ENCODE data around the gene GALNT11.
A peak's percentile ranks its signal among the peaks of the same experiment; 100 is the strongest.
"Not testable (repeated sequence)": the region's sequence is repeated elsewhere in the genome, so short reads cannot be mapped to it uniquely, and the experiment has no call there.

GALNT11 gene

GRCh38 chr7:152072421-152072820 lies 46.9 kb downstream of the GALNT11 start:
- Histone ChIP-seq H3K27me3 (ENCODE audit: insufficient read depth, insufficient read length) (no peaks in the 10 kb centered on the region), H3K4me3 (ENCODE audit: insufficient read length, low read depth) (no peak overlapping the region), H3K9ac (ENCODE audit: insufficient read length, low read depth) (no peak overlapping the region), H3K36me3 (ENCODE audit: insufficient read depth, insufficient read length, low read length) (no peaks in the 10 kb centered on the region), H3K4me1 (ENCODE audit: insufficient read depth, insufficient read length) (peaks cover 3% of the 10 kb centered on the region), H3K9me3 (ENCODE audit: insufficient read depth, low read length) (peaks cover 25% of the 10 kb centered on the region; the same call in 1 of the 2 replicates)
- TF ChIP-seq YY1 (IDR thresholded peaks at IDR 0.05; ENCODE audit: insufficient read depth, insufficient read length) (no peak), SUZ12 (IDR thresholded peaks at IDR 0.05; ENCODE audit: extremely low read depth, insufficient read depth, insufficient read length) (no peak), ZNF274 (IDR thresholded peaks at IDR 0.05; ENCODE audit: low read depth, low read length) (no peak)
- DNase-seq (ENCODE audit: low read depth, low spot score) = no peak

DNA sequence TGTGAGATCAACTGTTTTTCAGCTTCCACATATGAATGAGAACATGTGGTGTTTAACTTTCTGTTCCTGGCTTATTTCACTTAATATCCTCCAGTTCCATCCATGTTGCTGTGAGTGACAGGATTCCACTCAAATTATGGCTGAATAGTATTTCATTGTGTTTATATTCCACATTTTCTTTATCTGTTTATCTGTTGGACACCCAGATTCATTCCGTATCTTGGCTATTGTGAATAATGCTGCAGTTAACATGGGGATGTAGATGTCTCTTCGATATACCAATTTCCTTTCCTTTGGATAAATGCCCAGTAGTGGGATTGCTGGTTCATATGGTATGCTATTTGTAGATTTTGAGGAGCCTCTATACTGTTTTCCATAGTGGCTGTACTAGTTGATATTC lies 47.9 kb downstream of the GALNT11 start:
- Histone ChIP-seq H3K4me1 (ENCODE audit: insufficient read depth, insufficient read length) (peaks cover 3% of the 10 kb centered on the region), H3K9me3 (ENCODE audit: insufficient read depth, low read length) (peaks cover 16% of the 10 kb centered on the region; the same call in 1 of the 2 replicates), H3K27me3 (ENCODE audit: insufficient read depth, insufficient read length) (no peaks in the 10 kb centered on the region), H3K4me3 (ENCODE audit: insufficient read length, low read depth) (no peak overlapping the region), H3K36me3 (ENCODE audit: insufficient read depth, insufficient read length, low read length) (no peaks in the 10 kb centered on the region), H3K9ac (ENCODE audit: insufficient read length, low read depth) (no peak overlapping the region)
- TF ChIP-seq YY1 (IDR thresholded peaks at IDR 0.05; ENCODE audit: insufficient read depth, insufficient read length) = no peak
- TF ChIP-seq SUZ12 (IDR thresholded peaks at IDR 0.05; ENCODE audit: extremely low read depth, insufficient read depth, insufficient read length) = no peak
- no peak for DNase-seq (ENCODE audit: low read depth, low spot score)

DNA sequence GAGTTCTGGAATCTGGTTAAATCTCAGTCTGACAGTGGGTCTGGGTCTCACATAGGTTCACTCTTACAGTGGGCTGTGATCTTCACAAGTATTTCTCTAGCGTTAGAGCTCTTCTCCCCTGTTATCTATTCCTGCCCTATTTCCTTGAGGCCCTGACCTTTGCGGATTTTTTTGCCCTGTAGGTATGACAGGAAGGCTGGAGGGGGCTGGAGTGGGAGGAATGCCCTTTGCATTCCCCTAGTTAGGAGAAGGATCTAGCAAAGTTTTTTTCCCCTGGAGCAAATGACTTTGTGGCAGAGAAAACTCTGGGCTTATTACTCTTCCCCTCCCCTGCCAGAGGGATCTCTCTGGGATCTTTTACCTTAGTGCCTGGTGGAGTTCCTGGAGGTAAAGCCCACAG lies 49.2 kb downstream of the GALNT11 start:
- Histone ChIP-seq H3K36me3 (ENCODE audit: insufficient read depth, insufficient read length, low read length) (no peaks in the 10 kb centered on the region), H3K27me3 (ENCODE audit: insufficient read depth, insufficient read length) (no peaks in the 10 kb centered on the region), H3K9ac (ENCODE audit: insufficient read length, low read depth) (no peak overlapping the region), H3K9me3 (ENCODE audit: insufficient read depth, low read length) (peaks cover 10% of the 10 kb centered on the region; the same call in 1 of the 2 replicates), H3K4me1 (ENCODE audit: insufficient read depth, insufficient read length) (peaks cover 3% of the 10 kb centered on the region), H3K4me3 (ENCODE audit: insufficient read length, low read depth) (no peak overlapping the region)
- DNase-seq (ENCODE audit: low read depth, low spot score) = peak; percentile 22
- TF ChIP-seq SUZ12 (IDR thresholded peaks at IDR 0.05; ENCODE audit: extremely low read depth, insufficient read depth, insufficient read length) = no peak
- no peak for TF ChIP-seq YY1 (IDR thresholded peaks at IDR 0.05; ENCODE audit: insufficient read depth, insufficient read length)
- no peak for TF ChIP-seq ZNF274 (IDR thresholded peaks at IDR 0.05; ENCODE audit: low read depth, low read length)

DNA sequence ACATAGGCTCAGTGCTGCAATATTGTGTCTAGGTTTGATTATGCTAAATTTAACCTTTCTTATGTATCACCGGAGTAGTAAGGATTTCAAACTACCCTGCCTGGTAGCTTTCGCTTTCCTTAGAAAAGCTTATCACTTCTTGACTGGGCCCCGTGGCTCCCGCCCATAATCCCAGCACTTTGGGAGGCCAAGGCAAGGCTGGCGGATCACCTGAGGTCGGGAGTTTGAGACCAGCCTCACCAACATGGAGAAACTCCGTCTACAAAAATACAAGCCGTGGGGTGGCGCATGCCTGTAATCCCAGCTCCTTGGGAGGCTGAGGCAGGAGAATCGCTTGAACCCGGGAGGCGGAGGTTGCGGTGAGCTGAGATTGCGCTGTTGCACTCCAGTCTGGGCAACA lies 49.9 kb downstream of the GALNT11 start:
- DNase-seq (ENCODE audit: low read depth, low spot score); H3K36me3 ChIP-seq (ENCODE audit: insufficient read depth, insufficient read length, low read length); H3K4me1 ChIP-seq (ENCODE audit: insufficient read depth, insufficient read length); H3K27me3 ChIP-seq (ENCODE audit: insufficient read depth, insufficient read length); H3K9ac ChIP-seq (ENCODE audit: insufficient read length, low read depth); H3K4me3 ChIP-seq (ENCODE audit: insufficient read length, low read depth); H3K9me3 ChIP-seq (ENCODE audit: insufficient read depth, low read length): not testable (repeated sequence)

DNA sequence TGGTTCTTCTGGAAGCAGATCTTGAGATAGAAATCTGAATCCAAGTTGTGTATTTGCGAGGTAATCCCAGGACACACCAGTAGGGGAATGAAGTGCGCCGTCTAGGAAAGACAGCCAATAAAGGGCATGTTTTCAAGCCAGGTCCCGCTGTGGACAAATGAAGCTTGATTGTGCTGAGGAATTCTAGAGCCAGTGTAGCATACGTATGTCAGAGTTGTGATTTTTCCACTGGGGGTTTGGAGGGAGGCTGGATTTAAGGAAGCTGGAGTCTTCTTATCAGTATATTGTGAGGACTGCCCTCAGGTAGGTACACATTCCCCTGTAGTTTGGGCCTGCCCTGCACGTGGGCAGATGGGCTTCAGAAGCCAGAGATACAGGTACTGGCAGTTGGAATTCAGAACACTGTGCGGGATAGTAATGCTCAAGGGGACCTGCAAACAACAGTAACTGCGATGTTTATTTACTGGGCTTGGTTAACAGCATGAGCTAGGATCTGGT lies 50.9 kb downstream of the GALNT11 start:
- TF ChIP-seq ZNF274 (IDR thresholded peaks at IDR 0.05; ENCODE audit: low read depth, low read length) = no peak
- TF ChIP-seq SUZ12 (IDR thresholded peaks at IDR 0.05; ENCODE audit: extremely low read depth, insufficient read depth, insufficient read length) = no peak
- TF ChIP-seq YY1 (IDR thresholded peaks at IDR 0.05; ENCODE audit: insufficient read depth, insufficient read length) = no peak
- H3K9ac ChIP-seq (ENCODE audit: insufficient read length, low read depth) = no peak overlapping the region
- no peaks in the 10 kb centered on the region for H3K36me3 ChIP-seq (ENCODE audit: insufficient read depth, insufficient read length, low read length)
- no peaks in the 10 kb centered on the region for H3K27me3 ChIP-seq (ENCODE audit: insufficient read depth, insufficient read length)
- peak; percentile 15 for DNase-seq (ENCODE audit: low read depth, low spot score)
- peaks cover 4% of the 10 kb centered on the region for H3K9me3 ChIP-seq (ENCODE audit: insufficient read depth, low read length)
- H3K4me3 ChIP-seq (ENCODE audit: insufficient read length, low read depth) = no peak overlapping the region
- H3K4me1 ChIP-seq (ENCODE audit: insufficient read depth, insufficient read length) = peaks cover 3% of the 10 kb centered on the region

DNA sequence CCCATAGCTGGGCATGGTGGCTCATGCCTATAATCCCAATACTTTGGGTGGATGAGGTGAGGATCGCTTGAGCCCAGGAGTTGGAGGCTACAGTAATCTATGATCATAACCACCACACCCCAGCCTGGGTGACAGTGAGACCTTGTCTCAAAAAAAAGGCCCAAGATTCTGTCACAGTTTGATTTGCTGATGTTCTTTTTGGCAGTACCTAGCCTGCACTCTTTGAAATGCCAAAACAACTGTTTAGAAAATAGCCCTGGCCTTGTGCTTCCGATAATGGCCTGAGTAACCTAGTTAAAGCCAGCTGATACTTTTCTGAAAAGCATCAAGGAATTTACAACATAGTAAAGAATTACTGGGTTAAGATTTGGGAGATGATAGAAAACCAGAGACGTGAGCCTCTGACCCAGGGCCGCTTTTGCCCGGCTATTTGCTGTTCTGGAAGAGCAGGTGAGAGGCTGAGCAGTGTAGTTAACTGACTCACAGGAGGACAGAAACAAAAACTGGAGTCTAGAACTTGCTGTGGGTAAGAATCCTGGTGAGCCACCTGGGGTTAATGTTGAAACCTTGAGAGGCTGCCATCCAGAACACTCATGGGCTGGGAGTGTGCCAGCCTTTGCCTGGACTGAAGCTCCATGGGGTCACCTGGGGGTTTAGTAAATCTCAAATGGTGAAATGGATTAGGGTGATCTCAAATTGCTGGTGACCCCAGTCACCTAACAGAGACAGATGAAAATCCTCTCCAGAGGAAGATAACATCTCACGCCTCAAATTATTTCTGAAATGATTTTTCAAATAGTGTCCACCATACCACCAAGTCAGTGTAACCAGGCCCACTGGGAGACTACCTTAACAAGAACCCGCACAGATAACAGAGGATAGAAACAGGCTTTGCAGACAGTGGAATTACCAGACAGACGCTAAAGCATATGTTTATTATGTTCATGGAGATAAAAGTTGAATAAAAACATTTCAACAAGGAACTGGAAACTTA lies 51.8 kb downstream of the GALNT11 start:
- no peak overlapping the region for H3K9ac ChIP-seq (ENCODE audit: insufficient read length, low read depth)
- peaks cover 3% of the 10 kb centered on the region for H3K4me1 ChIP-seq (ENCODE audit: insufficient read depth, insufficient read length)
- no peaks in the 10 kb centered on the region for H3K27me3 ChIP-seq (ENCODE audit: insufficient read depth, insufficient read length)
- DNase-seq (ENCODE audit: low read depth, low spot score) = no peak
- no peak overlapping the region for H3K4me3 ChIP-seq (ENCODE audit: insufficient read length, low read depth)
- H3K36me3 ChIP-seq (ENCODE audit: insufficient read depth, insufficient read length, low read length) = no peaks in the 10 kb centered on the region
- no peak for TF ChIP-seq YY1 (IDR thresholded peaks at IDR 0.05; ENCODE audit: insufficient read depth, insufficient read length)
- TF ChIP-seq SUZ12 (IDR thresholded peaks at IDR 0.05; ENCODE audit: extremely low read depth, insufficient read depth, insufficient read length) = no peak
- no peak for TF ChIP-seq ZNF274 (IDR thresholded peaks at IDR 0.05; ENCODE audit: low read depth, low read length)
- H3K9me3 ChIP-seq (ENCODE audit: insufficient read depth, low read length) = peaks cover 13% of the 10 kb centered on the region

DNA sequence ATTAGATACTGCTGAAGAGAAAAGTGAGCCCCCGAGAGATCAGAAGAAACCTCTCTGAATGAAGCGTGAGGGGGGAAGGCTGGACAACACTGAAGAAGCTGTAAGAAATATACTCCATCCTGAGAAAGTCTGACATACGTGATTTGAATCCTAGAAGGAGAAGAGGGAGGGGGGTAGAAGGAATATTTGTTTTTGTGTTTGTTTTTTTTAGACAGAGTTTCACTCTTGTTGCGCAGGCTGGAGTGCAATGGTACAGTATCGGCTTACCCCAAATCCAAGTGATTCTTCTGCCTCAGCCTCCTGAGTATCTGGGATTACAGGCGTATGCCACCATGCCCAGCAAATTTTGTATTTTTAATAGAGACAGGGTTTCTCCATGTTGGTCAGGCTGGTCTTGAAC lies 52.6 kb downstream of the GALNT11 start:
- Histone ChIP-seq H3K36me3 (ENCODE audit: insufficient read depth, insufficient read length, low read length) (no peaks in the 10 kb centered on the region), H3K4me3 (ENCODE audit: insufficient read length, low read depth) (no peak overlapping the region), H3K4me1 (ENCODE audit: insufficient read depth, insufficient read length) (peaks cover 3% of the 10 kb centered on the region), H3K27me3 (ENCODE audit: insufficient read depth, insufficient read length) (no peaks in the 10 kb centered on the region), H3K9ac (ENCODE audit: insufficient read length, low read depth) (no peak overlapping the region), H3K9me3 (ENCODE audit: insufficient read depth, low read length) (peaks cover 9% of the 10 kb centered on the region; the same call in 1 of the 2 replicates)
- no peak for TF ChIP-seq SUZ12 (IDR thresholded peaks at IDR 0.05; ENCODE audit: extremely low read depth, insufficient read depth, insufficient read length)
- TF ChIP-seq ZNF274 (IDR thresholded peaks at IDR 0.05; ENCODE audit: low read depth, low read length) = no peak
- no peak for TF ChIP-seq YY1 (IDR thresholded peaks at IDR 0.05; ENCODE audit: insufficient read depth, insufficient read length)
- DNase-seq (ENCODE audit: low read depth, low spot score) = no peak

Measured in NT2/D1 (cell line).